ENCODE results near the gene TNP2.
"Not testable (repeated sequence)": the region's sequence is repeated elsewhere in the genome, so short reads cannot be mapped to it uniquely, and the experiment has no call there.

TNP2 gene

DNA sequence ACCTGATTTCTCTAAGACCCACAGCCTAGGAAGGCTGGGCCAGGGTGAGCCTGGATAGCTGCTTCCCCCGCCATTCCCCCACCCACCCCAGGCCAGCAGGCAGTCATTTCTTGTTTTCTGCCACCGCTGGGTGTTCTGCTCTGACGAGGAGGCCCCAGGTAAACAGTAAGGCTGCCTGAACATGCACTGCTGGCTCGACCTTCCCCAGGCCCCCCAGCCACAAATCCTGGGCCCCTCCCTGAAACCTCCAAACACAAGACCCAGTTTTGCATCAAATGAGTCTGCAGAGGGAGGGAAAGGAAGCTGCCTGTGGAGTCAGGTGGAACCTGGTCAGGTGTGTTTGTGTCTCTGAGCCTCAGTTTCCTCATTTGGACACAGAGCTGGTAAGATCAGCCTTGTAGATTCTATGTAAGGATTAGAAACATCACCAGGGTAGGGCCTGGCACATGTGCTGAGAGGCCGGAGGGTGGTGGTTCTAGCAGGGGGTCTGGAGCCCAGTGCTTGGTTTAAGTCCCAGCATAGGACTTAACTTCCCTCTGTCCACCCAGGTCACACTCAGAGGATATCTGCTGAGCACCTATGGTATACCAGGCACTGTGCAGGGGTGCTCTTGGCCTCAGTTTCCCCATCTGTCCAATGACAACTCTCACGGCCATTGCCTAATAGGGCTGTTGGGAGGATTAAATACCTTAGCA lies 30.9 kb upstream of the TNP2 start:
- no peak for DNase-seq

DNA sequence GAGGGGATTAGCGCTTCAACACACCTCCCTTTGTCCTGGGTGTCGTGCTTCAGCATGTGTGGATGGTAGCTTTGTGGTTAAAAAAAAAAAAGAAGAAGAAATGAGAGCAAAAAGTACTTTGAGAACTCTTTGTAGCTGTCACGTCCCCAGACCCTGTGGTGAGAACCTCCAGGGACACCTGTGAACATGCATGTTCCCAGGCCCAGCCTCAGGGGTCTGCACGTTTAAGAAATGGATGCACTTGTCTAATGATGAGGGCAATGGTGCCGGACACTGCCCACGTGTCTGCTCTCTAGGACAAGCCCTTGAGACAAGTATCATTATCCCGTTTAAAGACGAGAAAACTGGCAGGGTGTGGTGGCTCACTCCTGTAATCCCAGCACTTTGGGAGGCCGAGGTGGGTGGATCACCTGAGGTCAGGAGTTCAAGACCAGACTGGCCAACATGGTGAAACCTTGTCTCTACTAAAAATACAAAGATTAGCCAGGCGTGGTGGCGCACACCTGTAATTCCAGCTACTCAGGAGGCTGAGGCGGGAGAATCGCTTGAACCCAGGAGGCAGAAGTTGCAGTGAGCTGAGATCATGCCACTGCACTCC lies 29.9 kb upstream of the TNP2 start:
- DNase-seq, result not testable (repeated sequence)

DNA sequence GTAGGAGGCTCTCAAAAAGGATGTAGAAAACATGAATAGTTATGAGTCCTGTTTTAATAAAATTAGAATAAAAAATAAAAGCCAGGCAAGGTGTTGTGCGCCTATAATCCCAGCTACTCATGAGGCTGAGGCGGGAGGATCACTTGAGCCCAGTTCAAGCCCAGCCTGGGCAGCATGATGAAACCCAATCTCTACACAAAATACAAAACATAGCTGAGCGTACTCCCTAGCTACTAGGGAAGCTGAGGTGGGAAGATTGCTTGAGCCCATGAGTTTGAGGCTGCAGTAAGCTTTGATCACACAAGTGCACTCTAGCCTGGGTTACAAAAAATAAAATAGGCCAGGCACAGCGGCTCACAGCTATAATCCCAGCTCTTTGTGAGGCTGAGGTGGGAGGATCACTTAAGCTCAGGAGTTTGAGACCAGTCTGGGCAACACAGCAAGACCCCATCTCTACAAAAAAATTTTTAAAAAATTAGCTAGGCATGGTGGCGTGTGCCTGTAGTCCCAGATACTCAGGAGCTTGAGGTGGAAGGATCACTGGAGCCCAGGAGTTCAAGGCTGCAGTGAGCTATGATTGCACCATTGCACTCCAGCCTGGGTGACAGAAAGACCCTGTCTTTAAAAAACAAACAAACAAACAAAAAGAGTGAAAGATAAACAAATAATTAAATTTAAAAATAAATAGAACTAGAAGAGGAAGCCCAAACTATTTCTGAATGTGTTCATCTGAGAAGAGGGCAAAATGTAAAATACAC lies 29.2 kb upstream of the TNP2 start:
- DNase-seq, result no peak

DNA sequence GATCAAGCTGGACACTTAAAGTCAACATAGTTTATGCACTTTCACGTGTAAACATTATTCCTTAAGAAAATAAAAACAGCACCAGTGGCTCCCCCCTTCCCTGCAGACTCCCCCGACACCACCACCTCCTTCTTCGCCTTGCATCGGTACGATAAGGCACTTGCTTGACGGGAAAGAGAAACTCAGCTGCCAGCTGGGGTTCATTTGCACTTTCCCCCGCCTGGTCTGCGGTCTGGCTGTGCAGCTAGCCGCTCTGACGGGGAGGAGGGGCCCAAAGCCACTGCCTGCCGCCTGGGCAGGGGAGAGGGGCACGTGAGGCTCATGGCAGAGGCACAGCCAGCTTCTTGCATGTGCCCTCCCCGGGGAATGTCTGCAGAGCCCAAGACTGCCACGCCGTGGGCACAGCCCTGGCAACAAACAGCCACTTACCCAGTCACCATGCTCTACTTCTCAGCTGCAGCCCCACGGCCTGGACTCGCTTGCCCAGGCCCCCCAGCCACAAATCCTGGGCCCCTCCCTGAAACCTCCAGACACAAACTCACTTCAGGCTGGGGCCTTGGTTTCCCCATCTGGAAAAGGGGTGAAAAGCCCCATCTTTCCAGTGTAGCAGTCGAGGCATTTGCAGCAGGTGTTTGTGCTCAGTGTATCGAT lies 28.5 kb upstream of the TNP2 start:
- DNase-seq, result peak; percentile 48 to 64

DNA sequence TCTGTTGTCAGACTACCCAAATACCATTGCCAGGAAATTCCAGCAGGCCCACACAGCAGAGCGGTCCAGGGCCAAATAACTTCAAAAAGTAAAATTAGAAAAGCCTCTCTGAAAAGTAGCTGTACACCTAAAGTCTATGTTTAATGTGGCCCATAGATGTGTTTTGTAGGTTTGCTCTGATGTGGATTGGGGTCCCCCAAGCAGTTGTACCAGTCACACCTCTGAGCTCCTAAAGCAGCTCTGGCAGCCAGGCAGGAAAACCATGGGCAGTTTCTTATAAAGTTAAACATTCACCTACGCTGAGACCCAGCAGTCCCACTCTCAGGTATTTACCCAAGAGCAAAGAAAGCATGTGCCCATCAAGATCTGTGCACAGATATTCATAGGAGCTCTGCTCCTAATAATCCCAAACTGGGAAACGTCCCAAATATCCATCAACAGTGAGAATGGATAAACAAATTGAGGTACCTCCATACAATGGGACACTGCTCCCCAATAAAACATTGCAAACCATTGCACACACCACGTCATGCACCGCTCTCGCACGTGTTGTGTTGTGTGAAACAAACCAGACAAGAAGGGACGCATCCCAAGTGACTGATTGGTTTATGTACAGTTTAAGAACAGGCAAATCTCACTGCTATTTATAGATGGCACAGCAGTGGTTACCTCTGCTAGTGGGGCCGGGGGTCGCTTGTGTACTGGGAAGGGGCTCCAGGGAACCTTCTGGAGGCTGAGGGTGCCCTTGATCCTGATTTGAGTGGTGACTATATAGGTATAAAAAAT lies 27.8 kb upstream of the TNP2 start:
- DNase-seq, result no peak

GRCh38 chr16:11296351-11296705 lies 27.2 kb upstream of the TNP2 start:
- DNase-seq, result no peak

GRCh38 chr16:11295672-11296071 lies 26.5 kb upstream of the TNP2 start:
- no peak for DNase-seq

DNA sequence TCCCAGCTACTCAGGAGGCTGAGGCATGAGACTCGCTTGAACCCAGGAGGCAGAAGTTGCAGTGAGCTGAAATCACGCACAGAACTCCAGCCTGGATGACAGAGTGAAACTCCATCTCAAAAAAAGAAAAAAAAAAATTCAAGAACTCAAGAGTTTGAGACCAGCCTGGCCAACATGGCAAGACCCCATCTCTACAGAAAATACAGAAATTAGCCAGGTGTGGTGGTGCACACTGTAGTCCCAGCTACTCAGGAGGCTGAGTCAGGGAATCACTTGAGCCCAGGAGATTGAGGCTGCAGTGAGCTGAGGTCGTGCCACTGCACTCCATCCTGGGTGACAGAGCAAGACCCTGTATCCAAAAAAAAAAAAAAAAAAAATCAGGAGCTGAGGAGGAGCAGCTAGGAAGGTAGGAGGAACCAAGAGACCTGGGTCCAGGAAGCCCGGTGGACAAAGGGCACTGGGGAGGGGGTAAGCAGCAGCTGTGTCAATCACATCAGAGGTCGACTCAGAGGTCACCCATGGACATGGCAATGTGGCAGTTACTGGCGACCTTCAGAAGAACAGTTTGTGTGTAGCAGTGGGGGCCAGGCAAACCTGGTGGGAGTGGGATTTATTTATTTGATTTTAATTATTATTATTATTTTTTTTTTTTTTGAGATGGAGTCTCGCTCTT lies 23.1 kb upstream of the TNP2 start:
- DNase-seq, result no peak

- no peak for DNase-seq
These were observed 22.1 kb upstream of the TNP2 start for GRCh38 chr16:11291091-11291703.

DNA sequence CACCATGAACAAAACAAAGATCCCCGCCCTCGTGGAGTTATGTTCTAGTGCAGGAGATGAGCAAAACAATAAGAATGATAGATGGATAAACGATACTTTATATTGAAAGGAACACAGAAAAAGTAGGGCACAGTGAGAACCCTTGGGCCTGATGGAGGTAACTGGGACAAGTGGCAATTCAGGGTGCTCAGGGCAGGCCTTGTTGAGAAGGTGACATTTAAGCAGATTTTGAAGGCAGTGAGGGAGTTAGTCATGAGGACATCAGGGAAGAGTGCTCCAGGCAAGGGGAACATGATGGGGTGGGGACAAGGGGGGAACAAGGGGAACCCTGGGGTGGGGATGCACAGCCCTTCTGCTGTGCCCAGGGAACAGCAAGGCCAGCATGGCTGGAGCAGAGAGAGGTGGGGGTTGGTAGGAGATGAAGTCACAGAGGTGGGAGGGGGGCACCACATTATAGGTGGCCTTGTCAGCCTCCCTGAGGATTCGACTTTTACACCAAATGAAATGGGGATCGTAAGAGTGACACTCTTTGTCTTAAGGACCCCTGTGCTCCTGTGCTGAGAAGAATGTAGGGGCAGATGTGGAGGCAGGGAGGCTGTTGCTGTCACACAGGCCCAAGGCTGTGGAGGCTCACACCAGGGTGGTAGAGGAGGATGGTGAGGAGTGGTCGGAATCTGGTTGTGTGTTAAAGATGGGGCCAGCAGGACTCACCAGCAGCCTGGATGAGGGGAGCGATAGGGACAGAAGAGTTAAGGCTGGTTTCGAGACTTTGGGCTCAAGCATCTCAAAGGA lies 21.2 kb upstream of the TNP2 start:
- DNase-seq, result no peak

- not testable (repeated sequence) for DNase-seq
These were observed 20.6 kb upstream of the TNP2 start for GRCh38 chr16:11289696-11290095.

DNA sequence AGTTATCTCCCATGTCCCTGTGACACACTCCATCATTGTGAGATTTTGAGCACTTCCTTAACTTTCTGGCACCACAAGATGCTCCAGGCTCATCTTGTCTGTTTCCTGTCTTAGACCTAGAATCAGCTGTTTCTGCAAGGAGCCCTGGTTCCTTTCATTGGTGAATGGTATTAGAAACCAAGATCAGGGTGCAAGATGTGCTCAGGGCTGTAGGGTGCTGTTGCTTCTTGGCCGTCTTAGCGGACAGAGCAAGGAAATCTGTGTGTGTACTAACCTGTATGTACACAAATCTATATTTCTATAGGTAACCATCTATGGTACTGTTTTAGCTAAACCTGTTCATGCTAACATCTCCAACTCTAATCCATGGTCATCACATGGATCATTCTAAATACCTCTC lies 20.1 kb upstream of the TNP2 start:
- no peak for DNase-seq

- no peak for DNase-seq
These were observed 16.7 kb upstream of the TNP2 start for GRCh38 chr16:11285842-11286241.

DNA sequence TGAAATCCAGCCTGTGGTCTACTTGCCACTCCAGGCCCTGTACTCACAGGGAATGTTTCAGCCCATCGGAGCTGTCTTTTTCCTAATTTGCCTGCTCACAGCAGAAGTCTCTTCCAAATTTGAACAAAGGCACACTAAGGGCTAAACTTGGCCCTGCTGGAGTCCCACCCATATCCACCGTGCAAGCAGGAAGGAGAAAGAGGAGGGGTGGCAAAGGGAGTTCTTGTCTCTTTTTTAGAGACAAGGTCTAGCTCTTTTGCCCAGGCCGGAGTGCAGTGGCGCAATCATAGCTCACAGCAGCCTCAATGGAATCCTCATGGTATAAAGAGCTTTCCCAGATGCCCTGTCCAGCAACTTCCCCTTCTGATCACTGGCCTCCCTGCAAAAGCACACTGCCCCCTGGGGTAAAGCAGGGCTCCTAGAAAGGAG lies 14.7 kb upstream of the TNP2 start:
- DNase-seq, result no peak

GRCh38 chr16:11280616-11281522 lies 11.7 kb upstream of the TNP2 start, which contains the start of gene PRM1:
TSS of gene PRM1 (minus strand) at chr16:11281330. CDS start at chr16:11281238, 92 bp downstream.
- DNase-seq, result no peak

GRCh38 chr16:11278681-11279628 lies 9.8 kb upstream of the TNP2 start:
- DNase-seq, result no peak

GRCh38 chr16:11277607-11278337 lies 8.6 kb upstream of the TNP2 start:
- no peak for DNase-seq
